Endodermal cell (in vitro differentiated cells): ENCODE results near the gene DCN. TPM values are rescaled to one million over a fixed set of nuclear protein-coding genes. Genes with fewer than 3 reads are reported as not detected.

Source experiments
- DNase-seq: peaks from one replicate; pipeline ENCODE4 v3.0.0-alpha.2; 2017
- H3K27ac ChIP-seq: 2 replicates; pipeline ENCODE4 v1.5.1; 2013; ENCODE audit warnings: mild to moderate bottlenecking, low read depth, low read length, moderate library complexity
- H3K27me3 ChIP-seq: 2 replicates; pipeline ENCODE4 v1.6.1; 2013; ENCODE audit warnings: mild to moderate bottlenecking, low read length, moderate library complexity; ENCODE audit not compliant: insufficient read depth, control insufficient read depth, poor library complexity, severe bottlenecking
- H3K36me3 ChIP-seq: 2 replicates; pipeline ENCODE4 v1.7.0; 2013; ENCODE audit warnings: mild to moderate bottlenecking, low read length, moderate library complexity; ENCODE audit not compliant: control insufficient read depth, insufficient read depth
- H3K4me1 ChIP-seq: one replicate; pipeline ENCODE4 v1.7.0; 2013; ENCODE audit warnings: low read length; ENCODE audit not compliant: control insufficient read depth, insufficient read depth
- H3K4me3 ChIP-seq: 2 replicates; pipeline ENCODE4 v1.5.1; 2013; ENCODE audit warnings: mild to moderate bottlenecking, low read length, moderate library complexity
- H3K9ac ChIP-seq: 2 replicates; pipeline ENCODE4 v1.6.1; 2013; ENCODE audit warnings: mild to moderate bottlenecking, low read length, moderate library complexity; ENCODE audit not compliant: poor library complexity, severe bottlenecking; ENCODE audit errors: extremely low read depth
- H3K9me3 ChIP-seq: 2 replicates; pipeline ENCODE4 v1.6.1; 2013; ENCODE audit warnings: mild to moderate bottlenecking, low read length, moderate library complexity; ENCODE audit not compliant: control insufficient read depth
- H3K27ac Mint-ChIP-seq: 2 replicates; pipeline ENCODE4 v1.8.0; 2020; ENCODE audit warnings: mixed read lengths
- H3K27me3 Mint-ChIP-seq: 2 replicates; pipeline ENCODE4 v1.8.0; 2021; ENCODE audit warnings: mild to moderate bottlenecking, mixed read lengths; ENCODE audit not compliant: insufficient read depth
- H3K36me3 Mint-ChIP-seq: 2 replicates; pipeline ENCODE4 v1.8.0; 2020; ENCODE audit warnings: low read depth, mixed read lengths
- H3K4me1 Mint-ChIP-seq: 2 replicates; pipeline ENCODE4 v1.8.0; 2020; ENCODE audit warnings: mixed read lengths
- H3K4me3 Mint-ChIP-seq: 2 replicates; pipeline ENCODE4 v1.8.0; 2020; ENCODE audit warnings: mild to moderate bottlenecking, moderate library complexity, mixed read lengths
- H3K9me3 Mint-ChIP-seq: 2 replicates; pipeline ENCODE4 v1.8.0; 2020; ENCODE audit warnings: mild to moderate bottlenecking, mixed read lengths
- CTCF ChIP-seq: fragments of 200-600 bp; sonication (generic); conservative IDR thresholded peaks from 2 replicates; pipeline ENCODE4 v1.5.0; 2021; ENCODE audit warnings: antibody characterized with exemption, mild to moderate bottlenecking
- WGBS, 2 experiments: methylation state at CpG; one replicate each; pipeline versions ENCODE4 v1.1.5 to v1.1.7; 2013; ENCODE audit warnings: missing lambda C conversion rate in 2 of 2, mixed read lengths in 1 of 2; ENCODE audit not compliant: insufficient coverage in 1 of 2, insufficient read length in 1 of 2; 5-methylcytosine and 5-hydroxymethylcytosine counted together
- total RNA-seq, 2 donors: library from RNA; stranded (reverse); fragmentation: NEBNext Ultra II Directional in 1 of 2; extraction: Animal tissue kit (Norgen Biotek cat#: 25700) in 1 of 2; gene quantifications; 2 replicates in 1 of 2; 3 replicates in 1 of 2; pipeline ENCODE4 v1.2.1, GENCODE V29; 2021

The DCN gene
- total RNA-seq, 2 donors from 2014 or later, result not detected

DNA sequence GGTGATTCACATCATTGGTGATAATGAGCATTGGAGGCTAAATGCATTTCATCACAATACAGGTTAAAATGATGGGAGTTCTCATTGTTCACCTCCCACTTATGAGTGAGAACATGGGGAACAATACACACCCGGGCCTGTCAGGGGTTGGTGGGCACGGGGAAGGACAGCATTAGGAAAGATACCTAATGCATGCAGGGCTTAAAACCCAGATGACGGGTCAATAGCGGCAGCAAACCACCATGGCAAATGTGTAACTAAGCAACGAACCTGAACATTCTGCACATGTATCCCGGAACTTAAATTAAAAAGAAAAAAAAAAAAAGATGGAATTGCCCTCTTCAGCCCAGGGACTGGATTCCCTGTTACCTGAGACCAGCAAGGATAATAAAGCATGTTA, 69.0 kb downstream of the DCN start:
- H3K27me3 ChIP-seq, result no peaks in the 10 kb centered on the region
- no peak overlapping the region for H3K9ac ChIP-seq
- H3K4me1 ChIP-seq, result peaks cover 2% of the 10 kb centered on the region
- no peaks in the 10 kb centered on the region for H3K9me3 Mint-ChIP-seq
- no peak overlapping the region for H3K27ac Mint-ChIP-seq
- no peaks in the 10 kb centered on the region for H3K36me3 ChIP-seq
- no peaks in the 10 kb centered on the region for H3K27me3 Mint-ChIP-seq
- no peak overlapping the region for H3K27ac ChIP-seq
- DNase-seq, result no peak
- TF ChIP-seq CTCF, result no peak
- no peak overlapping the region for H3K4me3 Mint-ChIP-seq
- no peak overlapping the region for H3K4me3 ChIP-seq
- 89 to 90% methylated on average over 4 to 6 of the region's 6 CpGs for WGBS, 2 experiments
- H3K36me3 Mint-ChIP-seq, result no peaks in the 10 kb centered on the region
- H3K4me1 Mint-ChIP-seq, result peaks cover 2% of the 10 kb centered on the region
- H3K9me3 ChIP-seq, result no peaks in the 10 kb centered on the region

GRCh38 chr12:91111366-91112325, 71.0 kb downstream of the DCN start, which contains the start of gene LUM:
TSS of gene LUM (minus strand) at chr12:91111494. CDS start at chr12:91108979, 2,515 bp downstream.
- H3K9me3 ChIP-seq, result no peaks in the 10 kb centered on the region
- H3K4me3 Mint-ChIP-seq, result no peak within 1 kb of the TSS
- H3K4me3 ChIP-seq, result no peak within 1 kb of the TSS

More at GRCh38 chr12:91111366-91112325, 71.0 kb downstream of the DCN start, which contains the start of gene LUM:
- H3K36me3 ChIP-seq, result no peaks in the 10 kb centered on the region
- Mint-ChIP-seq H3K36me3 (no peaks in the 10 kb centered on the region), H3K27me3 (no peaks in the 10 kb centered on the region), H3K9me3 (no peaks in the 10 kb centered on the region), H3K4me1 (peaks cover 4% of the 10 kb centered on the region), H3K27ac (no peak within 1 kb of the TSS)
- no peaks in the 10 kb centered on the region for H3K27me3 ChIP-seq
- H3K4me1 ChIP-seq, result peaks cover 7% of the 10 kb centered on the region
- 38 to 76% methylated on average over 1 to 7 of the region's 7 CpGs for WGBS, 2 experiments
- TF ChIP-seq CTCF, result no peak
- no peak within 1 kb of the TSS for H3K9ac ChIP-seq
- DNase-seq, result peak; percentile 68
- peak within 1 kb of the TSS; percentile 4 for H3K27ac ChIP-seq
